Activated T-helper 1 cell treated with anti-CD3 and anti-CD28 coated beads, Interleukin-2, amount 50 U/mL, for 16 hours (primary cell): ENCODE measurements around the gene IL1B.

Experiments
- DNase-seq, 2 donors: peaks; one replicate each; pipeline ENCODE4 v3.0.0-alpha.2; 2020; ENCODE audit warnings: low read depth in 1 of 2, low spot score in 1 of 2

IL1B gene

GRCh38 chr2:112829961-112830681, 6.5 kb downstream of the IL1B start:
- no peak for DNase-seq

- no peak for DNase-seq
These were observed 7.2 kb downstream of the IL1B start for GRCh38 chr2:112829101-112829960.

GRCh38 chr2:112828251-112828691, 8.3 kb downstream of the IL1B start:
- no peak for DNase-seq

- no peak for DNase-seq
These were observed 8.9 kb downstream of the IL1B start for GRCh38 chr2:112827604-112828185.

GRCh38 chr2:112827009-112827408, 9.6 kb downstream of the IL1B start:
- DNase-seq, result no peak

GRCh38 chr2:112825706-112826105, 10.9 kb downstream of the IL1B start:
- no peak for DNase-seq

- DNase-seq, result no peak
These were observed 11.9 kb downstream of the IL1B start for GRCh38 chr2:112824694-112825085.

GRCh38 chr2:112821682-112822081, 14.9 kb downstream of the IL1B start:
- DNase-seq, result no peak

GRCh38 chr2:112821142-112821541, 15.4 kb downstream of the IL1B start:
- no peak for DNase-seq

GRCh38 chr2:112820343-112820742, 16.2 kb downstream of the IL1B start:
- DNase-seq, result no peak

GRCh38 chr2:112819081-112819480, 17.5 kb downstream of the IL1B start:
- DNase-seq, result no peak

- no peak for DNase-seq
These were observed 18.3 kb downstream of the IL1B start for GRCh38 chr2:112818094-112818902.

- no peak for DNase-seq
These were observed 19.4 kb downstream of the IL1B start for GRCh38 chr2:112817082-112817689.

GRCh38 chr2:112814278-112814677, 22.3 kb downstream of the IL1B start:
- DNase-seq, result no peak

- DNase-seq, result no peak
These were observed 23.2 kb downstream of the IL1B start for GRCh38 chr2:112813280-112813966.

- DNase-seq, result no peak
These were observed 24.0 kb downstream of the IL1B start for GRCh38 chr2:112812318-112813267.

- DNase-seq, result no peak
These were observed 24.7 kb downstream of the IL1B start for GRCh38 chr2:112811841-112812306.

GRCh38 chr2:112811276-112811831, 25.2 kb downstream of the IL1B start:
- DNase-seq, result no peak

- DNase-seq, result no peak
These were observed 27.5 kb downstream of the IL1B start for GRCh38 chr2:112809112-112809511.
